Vagina (tissue), 2 donors: Measurements from ENCODE around the gene RNU1-3.
"Not testable (repeated sequence)": the region's sequence is repeated elsewhere in the genome, so short reads cannot be mapped to it uniquely, and the experiment has no call there.

ENCODE experiments used
- POLR2A ChIP-seq, 2 donors: fragments of 450-650 bp; IDR thresholded peaks; one replicate each; pipeline ENCODE4 v1.6.1; 2017; ENCODE audit warnings: antibody characterized with exemption in 2 of 2, mild to moderate bottlenecking in 2 of 2, moderate library complexity in 2 of 2
- TF ChIP-seq, protein P1 (sequence below), 3 experiments: fragments of 450-650 bp in 2 of 3; fragments of 200-600 bp in 1 of 3; sonication (generic) in 1 of 3; IDR thresholded peaks; one replicate each; pipeline ENCODE4 v1.5.1; 2017 to 2019; ENCODE audit warnings: antibody characterized with exemption in 3 of 3, mild to moderate bottlenecking in 2 of 3, moderate library complexity in 2 of 3

DNA sequence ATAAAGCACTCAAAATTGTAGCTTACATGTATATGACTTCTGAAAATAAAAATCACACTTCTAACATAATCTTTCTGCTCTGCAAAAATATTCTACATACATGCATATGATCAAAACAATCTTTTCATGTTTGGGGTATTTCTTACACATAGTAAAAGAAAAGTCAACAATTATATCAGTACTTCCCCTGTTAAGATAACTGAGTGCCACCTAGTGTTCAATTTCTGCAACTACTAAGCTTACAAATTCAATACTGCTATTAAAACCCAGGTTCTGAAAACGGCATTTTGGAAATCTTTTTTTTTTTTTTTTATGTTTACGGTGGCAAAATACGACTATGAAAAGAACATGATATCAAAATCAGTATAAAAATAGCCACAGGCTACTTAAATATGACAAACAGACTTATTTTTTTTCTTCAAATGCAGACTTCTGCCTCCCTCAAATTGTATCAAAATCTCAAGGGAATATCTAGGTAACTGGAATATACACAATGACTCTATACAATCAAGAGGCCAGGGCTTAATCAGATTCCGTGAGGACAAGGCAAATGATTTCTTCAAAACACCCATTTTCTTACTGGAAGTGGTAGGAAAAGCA is 18.1 kb upstream of the RNU1-3 start:
- TF ChIP-seq, protein P1, sequence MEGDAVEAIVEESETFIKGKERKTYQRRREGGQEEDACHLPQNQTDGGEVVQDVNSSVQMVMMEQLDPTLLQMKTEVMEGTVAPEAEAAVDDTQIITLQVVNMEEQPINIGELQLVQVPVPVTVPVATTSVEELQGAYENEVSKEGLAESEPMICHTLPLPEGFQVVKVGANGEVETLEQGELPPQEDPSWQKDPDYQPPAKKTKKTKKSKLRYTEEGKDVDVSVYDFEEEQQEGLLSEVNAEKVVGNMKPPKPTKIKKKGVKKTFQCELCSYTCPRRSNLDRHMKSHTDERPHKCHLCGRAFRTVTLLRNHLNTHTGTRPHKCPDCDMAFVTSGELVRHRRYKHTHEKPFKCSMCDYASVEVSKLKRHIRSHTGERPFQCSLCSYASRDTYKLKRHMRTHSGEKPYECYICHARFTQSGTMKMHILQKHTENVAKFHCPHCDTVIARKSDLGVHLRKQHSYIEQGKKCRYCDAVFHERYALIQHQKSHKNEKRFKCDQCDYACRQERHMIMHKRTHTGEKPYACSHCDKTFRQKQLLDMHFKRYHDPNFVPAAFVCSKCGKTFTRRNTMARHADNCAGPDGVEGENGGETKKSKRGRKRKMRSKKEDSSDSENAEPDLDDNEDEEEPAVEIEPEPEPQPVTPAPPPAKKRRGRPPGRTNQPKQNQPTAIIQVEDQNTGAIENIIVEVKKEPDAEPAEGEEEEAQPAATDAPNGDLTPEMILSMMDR (IDR thresholded peaks at IDR 0.05): not testable (repeated sequence)
- TF ChIP-seq POLR2A (IDR thresholded peaks at IDR 0.05): not testable (repeated sequence)
